ENCODE measurements around the gene SH2D1B.
"Not testable (repeated sequence)": the region's sequence is repeated elsewhere in the genome, so short reads cannot be mapped to it uniquely, and the experiment has no call there.

The SH2D1B gene, protein sequence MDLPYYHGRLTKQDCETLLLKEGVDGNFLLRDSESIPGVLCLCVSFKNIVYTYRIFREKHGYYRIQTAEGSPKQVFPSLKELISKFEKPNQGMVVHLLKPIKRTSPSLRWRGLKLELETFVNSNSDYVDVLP

DNA sequence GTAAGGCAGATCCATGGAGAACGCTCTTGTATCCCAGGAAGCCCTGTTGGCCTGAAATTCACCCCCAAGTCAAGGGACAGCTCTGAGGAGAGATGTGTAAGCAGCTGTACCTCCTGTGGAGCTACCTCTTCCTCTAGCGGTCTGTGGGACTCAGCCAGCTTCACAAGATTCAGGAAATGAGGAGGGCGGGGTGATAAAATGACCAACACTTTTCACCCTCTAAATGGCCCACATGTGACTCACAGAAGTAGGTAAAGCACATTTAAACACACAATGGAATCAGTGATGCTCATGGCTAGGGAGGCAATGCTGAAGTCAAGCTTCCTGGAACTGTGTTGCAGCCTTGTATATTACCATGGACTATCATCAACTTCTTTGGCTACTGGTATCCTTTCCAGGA is at the start of gene SH2D1B:
SH2D1B (minus strand) TSS at position 135 of the 400 bp plus-strand sequence; CDS start at position 15, 120 bp downstream.
- no peak for DNase-seq (ENCODE audit: low read depth in 2 of 2)

DNA sequence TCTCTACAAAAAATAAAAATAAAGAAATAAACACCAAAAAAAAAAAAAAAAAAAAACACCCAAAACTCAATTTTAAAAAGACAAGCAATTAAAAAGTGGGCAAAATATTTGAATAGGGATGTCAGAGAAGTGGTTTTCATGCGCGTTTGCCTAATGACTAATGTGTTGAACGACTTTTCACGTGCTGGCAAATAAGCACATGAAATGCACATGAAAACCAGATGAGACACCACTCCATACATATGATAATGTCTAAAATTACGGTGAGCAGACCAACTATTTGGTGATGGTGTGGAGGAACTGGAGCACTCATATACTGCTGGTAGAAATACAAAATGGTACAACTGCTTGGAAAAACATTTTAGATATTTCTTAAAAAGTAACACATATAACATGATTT is 46.3 kb upstream of the SH2D1B start:
- peak; percentile 30 to 32 for DNase-seq (ENCODE audit: low read depth in 2 of 2)

DNA sequence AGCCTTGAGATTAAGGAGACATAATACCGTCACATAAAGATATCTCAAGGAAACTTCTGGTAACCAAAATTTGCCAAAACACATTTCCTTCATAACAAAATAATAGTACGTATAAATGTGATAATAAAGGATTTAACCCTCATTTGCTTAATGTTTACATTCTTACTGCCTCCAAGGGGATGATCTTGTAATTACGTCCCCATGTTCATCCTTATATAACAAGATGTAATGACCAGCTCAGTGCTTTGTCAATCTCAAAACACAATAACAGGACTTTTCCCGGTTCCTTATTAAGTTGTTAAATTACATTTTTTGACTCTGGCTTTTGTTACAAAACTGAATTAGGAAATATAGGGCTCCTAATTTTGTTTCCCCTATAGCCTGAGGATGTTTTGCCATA is 44.4 kb upstream of the SH2D1B start:
- no peak for DNase-seq (ENCODE audit: low read depth in 2 of 2)

DNA sequence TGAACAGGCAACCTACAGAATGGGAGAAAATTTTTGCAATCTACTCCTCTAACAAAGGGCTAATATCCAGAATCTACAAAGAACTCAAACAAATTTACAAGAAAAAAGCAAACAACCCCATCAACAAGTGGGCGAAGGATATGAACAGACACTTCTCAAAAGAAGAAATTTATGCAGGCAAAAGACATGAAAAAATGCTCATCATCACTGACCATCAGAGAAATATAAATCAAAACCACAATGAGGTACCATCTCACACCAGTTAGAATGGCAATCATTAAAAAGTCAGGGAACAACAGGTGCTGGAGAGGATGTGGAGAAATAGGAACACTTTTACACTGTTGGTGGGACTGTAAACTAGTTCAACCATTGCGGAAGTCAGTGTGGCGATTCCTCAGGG is 42.4 kb upstream of the SH2D1B start:
- not testable (repeated sequence) for DNase-seq (ENCODE audit: low read depth in 2 of 2)

DNA sequence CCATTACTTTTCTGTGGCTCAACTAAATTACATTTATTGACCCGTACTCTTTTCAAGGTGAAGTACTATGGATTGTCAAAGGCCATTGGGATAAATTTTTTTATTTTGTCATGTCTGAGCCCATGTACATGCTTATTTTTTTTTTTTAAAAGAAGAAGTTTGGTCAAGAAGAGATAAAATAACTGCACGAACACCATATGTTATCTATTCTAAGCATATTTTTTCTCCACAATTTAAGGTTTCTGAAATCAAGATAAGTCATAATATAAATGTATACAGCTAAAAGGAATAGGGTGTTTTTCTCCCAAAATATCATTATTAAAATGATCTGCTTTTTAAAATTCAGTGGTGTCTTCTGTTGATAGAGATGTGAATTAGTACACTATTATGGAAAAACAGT is 35.0 kb upstream of the SH2D1B start:
- no peak for DNase-seq (ENCODE audit: low read depth in 2 of 2)

DNA sequence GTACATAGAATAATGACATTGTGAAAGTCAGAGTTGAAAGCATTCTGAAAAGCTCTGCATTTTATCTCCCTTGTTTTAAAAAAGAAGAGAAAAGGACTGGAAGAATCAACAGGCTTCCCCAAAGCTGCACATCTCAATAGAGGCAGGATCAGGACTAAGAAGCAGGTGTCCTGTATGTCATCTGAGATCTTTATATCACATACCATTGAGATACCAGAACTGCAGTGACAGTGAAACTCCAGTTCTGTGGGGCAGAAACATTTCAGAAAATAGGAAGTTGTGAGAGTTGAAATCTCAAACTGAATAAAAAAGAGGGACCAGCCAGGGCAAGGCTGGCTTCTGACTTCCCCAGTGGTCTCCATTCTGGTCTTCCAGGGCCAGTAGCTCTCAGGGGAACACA is 33.0 kb upstream of the SH2D1B start:
- DNase-seq (ENCODE audit: low read depth in 2 of 2), result no peak

DNA sequence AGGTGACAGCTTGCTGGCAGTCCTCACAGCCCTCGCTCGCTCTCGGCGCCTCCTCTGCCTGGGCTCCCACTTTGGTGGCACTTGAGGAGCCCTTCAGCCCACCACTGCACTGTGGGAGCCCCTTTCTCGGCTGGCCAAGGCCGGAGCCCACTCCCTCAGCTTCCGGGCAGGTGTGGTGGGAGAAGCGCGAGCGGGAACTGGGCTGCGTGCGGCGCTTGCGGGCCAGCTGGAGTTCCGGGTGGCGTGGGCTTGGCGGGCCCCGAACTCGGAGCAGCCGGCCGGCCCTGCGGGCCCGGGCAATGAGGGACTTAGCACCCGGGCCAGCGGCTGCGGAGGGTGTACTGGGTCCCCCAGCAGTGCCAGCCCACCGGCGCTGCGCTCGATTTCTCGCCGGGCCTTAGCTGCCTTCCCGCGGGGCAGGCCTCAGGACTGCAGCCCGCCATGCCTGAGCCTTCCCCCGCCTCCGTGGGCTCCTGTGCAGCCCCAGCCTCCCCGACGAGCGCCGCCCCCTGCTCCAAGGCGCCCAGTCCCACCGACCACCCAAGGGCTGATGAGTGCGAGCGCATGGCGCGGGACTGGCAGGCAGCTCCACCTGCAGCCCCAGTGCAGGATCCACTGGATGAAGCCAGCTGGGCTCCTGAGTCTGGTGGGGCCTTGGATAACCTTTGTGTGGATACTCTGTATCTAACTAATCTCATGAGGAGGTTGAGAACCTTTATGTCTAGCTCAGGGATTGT is 21.2 kb upstream of the SH2D1B start:
- DNase-seq (ENCODE audit: low read depth in 2 of 2), result not testable (repeated sequence)

DNA sequence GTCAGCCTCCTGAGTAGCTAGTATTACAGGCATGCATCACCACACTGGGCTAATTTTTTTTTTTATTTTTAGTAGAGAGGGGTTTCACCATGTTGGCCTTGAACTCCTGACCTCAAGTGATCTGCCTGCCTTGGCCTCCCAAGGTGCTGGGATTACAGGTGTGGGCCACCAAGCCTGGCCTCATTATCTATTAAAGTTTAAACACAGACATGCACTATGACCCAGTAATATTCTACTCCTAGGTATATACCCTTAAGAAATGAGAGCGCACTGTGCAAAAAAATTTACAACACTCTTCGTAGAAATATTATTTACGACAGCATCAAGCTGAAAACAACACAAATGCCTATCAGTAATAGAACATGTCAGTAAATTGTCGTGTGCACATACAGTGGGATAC is 18.6 kb upstream of the SH2D1B start:
- no peak for DNase-seq (ENCODE audit: low read depth in 2 of 2)

DNA sequence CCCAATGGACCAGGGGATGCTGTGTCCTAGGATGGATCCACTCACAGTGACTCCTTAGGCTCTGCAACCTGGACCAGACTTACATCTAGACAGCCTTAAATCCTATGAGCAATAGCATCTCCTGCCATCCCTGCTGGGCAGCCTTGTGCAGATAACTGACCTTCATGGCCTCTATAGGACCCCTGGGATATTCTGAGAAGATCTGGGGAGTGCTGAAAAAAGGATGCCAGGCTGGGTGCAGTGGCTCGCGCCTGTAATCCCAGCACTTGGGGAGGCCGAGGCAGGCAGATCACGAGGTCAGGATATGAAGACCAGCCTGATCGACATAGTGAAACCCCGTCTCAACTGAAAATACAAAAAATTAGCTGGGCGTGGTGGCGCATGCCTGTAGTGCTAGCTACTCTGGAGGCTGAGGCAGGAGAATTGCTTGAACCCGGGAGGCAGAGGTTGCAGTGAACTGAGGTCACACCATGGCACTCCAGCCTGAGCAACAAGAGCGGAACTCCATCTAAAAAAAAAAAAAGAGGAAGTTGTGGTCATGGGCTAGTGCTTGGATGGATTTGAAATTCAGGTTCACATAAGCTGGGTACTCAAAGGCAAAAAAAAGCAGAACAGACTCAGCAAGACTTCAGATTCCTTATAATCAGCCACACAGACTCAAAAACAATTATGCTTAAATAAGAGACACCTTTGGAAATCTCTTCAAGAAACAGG is 10.9 kb upstream of the SH2D1B start:
- DNase-seq (ENCODE audit: low read depth in 2 of 2), result no peak

DNA sequence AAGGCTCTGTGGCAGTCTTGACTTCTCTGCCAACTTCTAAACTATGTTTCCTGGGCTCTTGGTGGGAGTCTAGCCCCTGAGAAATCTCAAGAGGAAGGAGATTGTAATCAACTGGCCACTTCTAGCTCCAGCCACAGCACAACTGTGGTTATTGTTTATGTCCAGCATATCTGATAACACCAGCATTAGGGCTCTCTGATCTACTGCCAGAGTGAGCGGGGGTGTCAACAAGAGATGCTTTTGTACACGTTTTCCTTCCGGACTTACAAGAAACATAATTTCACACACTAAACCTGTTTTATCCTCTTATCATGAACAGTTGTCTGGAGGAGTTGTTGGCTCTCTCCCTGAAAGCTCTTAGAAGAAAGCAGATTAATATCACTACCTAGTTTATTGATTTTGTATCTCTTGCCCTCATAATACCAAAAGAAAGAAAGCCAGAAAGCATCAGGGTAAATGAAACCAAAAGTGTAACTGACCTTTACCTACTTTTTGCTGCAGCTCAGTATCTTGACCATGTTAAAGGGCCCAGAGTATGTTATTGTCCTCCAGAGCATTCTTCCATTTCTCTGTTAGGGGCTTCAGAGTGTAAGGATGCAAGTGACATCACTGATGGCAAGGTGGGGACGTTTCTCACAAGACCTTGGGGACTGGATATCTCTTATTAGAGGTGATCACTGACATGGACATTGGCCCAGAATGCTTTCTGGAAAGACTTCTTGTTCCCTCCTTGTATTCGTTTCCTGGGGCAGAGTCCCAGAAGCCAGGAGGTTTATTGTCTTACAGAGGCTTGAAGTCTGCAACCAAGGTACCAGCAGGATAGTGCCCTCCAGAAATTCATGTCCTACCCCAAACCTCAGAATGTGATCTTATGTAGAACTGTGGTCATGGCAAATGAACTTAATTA is 9.6 kb upstream of the SH2D1B start:
- no peak for DNase-seq (ENCODE audit: low read depth in 2 of 2)

DNA sequence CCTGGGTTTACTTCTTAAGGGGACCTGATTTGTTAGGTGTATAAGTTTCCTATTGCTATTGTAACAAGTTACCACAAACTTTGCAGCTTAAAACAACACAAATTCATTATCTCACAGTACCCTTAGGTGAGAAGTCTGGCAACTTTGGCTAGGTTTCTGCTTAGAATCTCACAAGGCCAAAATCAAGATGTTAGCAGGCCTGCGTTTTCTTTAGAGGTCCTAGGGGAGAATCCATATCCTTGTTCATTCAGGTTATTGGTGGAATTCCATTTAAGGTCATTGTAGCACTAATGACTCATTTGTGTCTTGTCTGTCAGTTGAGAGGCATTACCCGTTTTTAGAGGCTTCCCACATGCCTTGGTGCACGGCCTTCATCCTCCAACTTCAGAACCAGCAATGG is 8.2 kb upstream of the SH2D1B start:
- DNase-seq (ENCODE audit: low read depth in 2 of 2), result no peak

DNA sequence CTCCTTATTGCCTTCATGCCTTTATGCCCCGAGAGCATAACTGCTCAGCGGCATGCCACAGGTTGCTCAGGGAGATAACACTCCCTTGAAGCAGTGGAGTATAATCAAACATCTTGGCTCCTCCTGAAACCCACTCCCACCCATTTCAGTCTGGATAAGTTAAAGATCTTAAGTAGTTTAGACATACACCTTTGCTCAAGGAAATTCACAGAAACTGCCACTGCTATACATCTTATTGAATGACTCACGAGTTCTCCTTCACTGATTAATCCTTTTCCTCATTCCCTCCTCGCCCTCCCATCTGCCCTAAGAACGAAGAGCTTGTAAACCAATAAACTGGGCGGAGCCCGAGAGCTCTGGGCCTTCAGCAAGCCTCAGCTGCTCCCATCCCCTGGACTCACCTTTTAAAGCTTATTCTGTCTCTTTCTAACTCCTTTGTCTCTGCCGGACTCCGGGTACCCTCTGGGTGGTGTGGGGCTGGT is 7.6 kb upstream of the SH2D1B start:
- not testable (repeated sequence) for DNase-seq (ENCODE audit: low read depth in 2 of 2)

DNA sequence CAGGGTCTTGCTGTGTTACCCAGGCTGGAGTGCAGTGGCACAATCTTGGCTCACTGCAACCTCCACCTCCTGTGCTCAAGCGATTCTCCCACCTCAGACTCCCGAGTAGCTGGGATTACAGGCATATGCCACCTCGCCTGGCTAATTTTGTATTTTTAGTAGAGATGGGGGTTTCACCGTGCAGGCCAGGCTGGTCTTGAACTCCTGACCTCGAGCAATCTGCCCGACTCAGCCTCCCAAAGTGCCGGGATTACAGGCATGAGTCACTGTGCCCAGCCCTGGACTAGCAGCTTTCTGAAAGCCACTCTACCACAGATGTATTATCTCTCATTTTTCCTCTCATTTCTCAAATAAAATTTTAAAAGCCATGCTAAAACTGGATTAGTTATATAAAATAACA is 6.6 kb upstream of the SH2D1B start:
- DNase-seq (ENCODE audit: low read depth in 2 of 2), result not testable (repeated sequence)

DNA sequence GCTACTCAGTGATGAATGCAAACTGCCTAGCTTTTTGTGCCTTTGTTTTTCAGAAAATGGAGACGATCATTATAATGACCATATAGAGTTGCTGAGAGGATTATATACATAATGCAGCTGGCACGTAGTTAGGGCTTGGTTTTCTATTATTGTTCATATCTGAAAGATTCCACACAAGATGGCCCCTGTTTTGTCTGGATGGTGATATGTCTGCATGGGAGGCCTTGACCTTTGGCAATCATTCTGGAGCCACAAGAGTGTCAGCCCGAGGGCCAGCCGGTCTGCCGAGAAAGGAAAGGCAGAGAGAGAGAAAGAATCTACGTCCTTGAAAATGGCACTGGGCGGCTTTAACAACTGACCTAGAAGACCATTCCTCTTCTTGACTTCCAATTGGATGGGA is 5.7 kb upstream of the SH2D1B start:
- no peak for DNase-seq (ENCODE audit: low read depth in 2 of 2)

DNA sequence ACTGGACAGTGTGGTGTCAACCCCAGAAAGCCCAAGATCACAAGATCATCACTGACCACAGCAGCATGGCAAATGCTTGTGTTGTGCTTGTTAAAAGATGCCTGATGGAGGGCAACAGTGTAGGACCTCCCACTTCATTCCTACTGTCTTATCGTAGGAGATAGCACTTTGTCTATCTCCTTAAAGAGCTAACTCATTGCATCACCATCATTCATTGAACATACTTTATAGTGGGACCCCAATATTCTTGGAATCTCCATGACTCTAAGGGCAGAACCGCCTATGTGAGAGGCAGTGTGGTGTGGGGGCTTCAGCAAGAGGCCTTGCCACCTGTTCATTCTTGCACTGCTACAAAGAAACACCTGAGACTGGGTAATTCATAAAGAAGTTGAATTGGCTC is 5.0 kb upstream of the SH2D1B start:
- no peak for DNase-seq (ENCODE audit: low read depth in 2 of 2)

DNA sequence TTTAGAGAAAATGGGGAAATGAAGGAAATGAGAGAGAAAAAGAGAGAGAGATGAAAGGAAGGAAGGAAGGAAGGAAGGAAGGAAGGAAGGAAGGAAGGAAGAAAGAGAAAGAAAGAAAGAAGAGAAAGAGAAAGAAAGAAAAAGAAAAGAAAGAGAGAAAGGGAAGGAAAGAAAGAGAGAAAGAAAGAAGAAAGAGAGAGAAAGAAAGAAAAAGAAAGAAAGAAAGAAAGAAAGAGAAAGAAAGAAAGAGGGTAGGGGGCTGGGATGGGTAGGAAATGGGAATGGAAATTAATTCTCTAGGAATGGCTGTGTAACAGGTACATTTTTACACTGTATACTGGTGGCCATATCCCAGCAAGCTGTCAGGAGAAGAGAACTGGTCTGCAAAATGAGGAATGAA is 4.3 kb upstream of the SH2D1B start:
- no peak for DNase-seq (ENCODE audit: low read depth in 2 of 2)

DNA sequence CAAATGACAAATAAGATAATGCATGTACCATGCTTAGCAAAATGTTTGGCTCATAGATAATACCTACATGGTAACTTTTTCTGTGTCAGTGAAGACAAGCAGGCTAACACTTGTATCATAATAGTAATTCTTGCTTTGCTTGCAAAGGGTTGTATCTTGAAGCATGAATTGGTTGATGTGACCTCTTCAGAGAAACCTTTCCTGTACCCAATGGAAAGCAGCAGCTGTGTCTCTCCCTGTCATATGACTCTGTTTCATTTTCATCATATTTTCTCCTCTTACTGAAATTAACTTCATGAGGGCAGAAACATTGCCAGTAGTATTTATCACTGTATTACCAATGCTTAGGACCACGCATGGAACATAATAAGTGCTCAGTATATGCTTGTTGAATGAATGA is 4.4 kb downstream of the SH2D1B start:
- no peak for DNase-seq (ENCODE audit: low read depth in 2 of 2)

DNA sequence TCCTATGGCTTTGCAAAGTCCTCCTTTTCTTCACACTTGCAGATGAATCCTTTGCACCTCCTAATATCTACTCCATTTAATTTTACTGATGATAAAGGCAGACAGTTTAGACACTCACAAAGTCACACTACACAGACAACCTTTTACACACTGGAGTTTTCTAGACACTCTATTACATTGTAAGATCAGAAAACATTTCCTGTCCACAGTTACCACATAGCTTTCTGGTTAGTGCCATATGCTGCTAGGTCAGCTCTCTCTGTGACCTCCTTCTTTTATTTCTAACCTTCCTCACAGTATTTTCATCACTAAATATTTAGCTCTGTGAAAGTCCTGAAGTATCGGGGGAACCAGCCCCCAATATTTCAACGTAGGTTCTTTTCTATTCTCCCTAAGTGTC is 5.1 kb downstream of the SH2D1B start:
- no peak for DNase-seq (ENCODE audit: low read depth in 2 of 2)

DNA sequence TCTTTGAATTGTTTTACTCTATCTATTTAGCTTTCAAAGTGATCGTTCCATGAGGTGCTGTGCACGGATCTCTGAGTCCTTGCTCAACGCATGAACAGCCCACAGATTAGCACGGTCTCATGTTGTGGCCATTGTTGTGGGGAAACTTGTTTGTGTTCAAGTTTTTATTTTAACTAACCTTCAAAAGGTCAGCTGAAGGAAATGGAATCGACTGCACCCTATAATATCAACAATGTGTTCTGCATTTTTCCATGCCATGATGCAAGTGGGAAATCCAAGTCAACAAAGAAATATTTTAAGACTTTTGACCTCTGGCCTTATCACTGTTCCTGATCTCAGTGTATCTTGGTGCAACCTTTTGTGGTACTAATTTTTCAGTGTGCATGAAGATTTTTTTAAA is 6.1 kb downstream of the SH2D1B start:
- no peak for DNase-seq (ENCODE audit: low read depth in 2 of 2)

DNA sequence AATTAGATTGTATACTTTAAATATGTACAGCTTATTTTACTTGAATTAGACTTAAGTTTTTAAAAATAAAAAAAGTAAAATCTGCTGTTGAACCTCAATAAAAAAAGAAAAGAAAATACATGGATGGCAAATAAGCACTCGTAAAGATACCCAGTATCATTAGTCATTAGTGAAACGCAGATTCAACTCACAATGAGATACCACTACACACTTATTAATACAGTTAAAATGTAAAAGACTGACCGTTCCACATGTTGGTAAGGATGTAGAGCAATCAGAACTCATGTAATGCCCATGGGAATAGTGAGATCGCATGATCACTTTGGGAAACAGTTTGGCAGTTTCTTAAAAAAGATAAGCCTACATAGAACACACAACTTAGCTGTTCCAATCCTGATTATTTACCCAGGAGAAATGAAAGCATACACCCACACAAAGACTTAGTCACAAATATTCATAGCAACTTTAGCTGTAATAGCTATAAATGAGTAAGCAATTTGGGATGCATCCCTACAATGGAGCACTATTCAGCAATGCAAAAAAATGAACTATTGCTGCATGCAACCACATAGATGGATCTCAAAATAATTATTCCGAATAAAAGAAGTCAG is 7.3 kb downstream of the SH2D1B start:
- peak; percentile 14 to 23 for DNase-seq (ENCODE audit: low read depth in 2 of 2)

DNA sequence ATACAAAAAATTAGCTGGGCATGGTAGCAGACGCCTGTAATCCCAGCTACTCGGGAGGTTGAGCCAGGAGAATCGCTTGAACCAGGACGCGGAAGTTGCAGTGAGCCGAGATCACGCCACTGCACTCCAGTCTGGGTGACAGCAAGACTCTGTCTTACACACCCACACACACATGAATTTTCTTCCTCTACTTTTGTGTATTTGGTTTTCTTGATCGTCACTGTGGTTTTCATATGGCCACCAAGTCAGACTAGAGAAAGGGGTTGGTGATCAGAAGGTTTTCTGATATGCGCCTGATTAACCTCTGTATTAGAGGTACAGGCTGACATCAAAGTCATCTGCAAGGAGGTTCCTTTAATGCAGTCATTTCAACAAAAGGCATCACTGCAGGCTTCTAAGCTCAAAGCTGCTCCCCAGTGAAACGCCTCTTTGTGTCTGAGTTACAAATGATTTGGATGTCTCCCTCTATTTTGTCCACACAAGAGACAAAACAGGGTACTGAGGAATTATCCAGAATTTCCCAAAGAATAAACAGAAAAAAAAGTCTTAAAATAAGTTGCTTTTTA is 11.1 kb downstream of the SH2D1B start:
- no peak for DNase-seq (ENCODE audit: low read depth in 2 of 2)
